Activated CD4-positive, alpha-beta T cell treated with anti-CD3 and anti-CD28 coated beads, Interleukin-2, amount 50 U/mL, for 48 hours (primary cell): ENCODE measurements around the gene ZBTB7C.

Experiments
- DNase-seq, 2 experiments: peaks; one replicate each; pipeline ENCODE4 v3.0.0-alpha.2; 2020

Gene ZBTB7C

GRCh38 chr18:48045744-48046143, 363.4 kb downstream of the ZBTB7C start:
- DNase-seq, result no peak

DNA sequence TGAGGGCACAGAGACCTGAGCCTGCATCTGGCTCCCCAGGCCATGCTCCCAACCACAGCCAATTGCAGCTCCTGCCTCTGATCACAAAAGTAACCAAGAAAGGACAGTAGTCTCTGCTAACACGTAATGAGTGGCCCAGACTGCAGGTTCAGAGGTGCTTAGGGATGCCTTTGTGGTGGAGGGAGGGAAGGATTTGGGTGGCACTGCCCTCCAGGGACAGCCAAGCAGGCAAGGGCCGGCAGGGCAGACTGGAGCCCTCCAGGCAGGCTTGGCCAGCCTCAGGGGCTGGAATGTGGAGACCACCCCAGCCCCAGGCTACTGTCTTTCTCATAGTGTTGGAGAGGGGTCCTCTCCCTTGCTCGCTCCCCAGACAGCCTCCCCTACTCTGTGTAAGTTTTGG, 364.2 kb downstream of the ZBTB7C start:
- no peak for DNase-seq

DNA sequence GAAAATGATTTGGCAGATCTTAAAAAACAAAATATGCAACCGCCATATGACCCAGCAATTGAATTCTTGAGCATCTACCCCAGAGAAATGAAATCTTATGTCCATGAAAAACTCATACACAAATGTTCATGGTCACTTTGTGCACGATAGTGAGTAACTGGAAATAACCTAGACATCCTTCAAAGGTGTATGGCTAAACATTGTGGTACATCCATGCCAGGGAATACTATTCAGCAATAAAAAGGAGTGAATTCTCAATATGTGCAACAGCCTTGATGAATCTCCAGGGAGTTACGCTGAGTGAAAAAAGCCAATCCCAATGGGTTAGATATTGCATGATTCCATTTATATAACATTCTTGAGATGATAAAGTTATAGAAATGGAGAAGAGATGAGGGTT, 366.0 kb downstream of the ZBTB7C start:
- DNase-seq, result no peak

DNA sequence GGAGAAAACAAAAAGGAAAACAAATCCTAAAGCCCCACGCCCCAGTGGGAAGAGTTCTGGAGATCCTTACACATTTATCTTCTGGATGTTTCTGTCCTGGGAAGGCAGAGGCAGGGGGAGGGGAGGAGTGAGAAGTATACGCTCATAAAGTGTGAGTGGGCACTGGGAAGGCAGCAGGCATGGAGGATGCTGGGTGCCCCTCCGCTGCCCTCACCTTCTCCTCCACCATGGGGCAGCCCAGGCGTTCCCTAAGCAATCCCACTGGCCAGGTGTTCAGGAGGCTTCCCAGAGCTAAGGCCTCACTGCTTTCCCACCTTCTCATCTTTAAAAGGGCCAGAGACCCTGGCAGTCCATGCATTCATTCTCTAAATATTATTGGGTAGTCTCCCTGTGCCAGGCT, 366.8 kb downstream of the ZBTB7C start:
- no peak for DNase-seq

GRCh38 chr18:48040457-48041110, 368.6 kb downstream of the ZBTB7C start:
- no peak for DNase-seq

GRCh38 chr18:48039769-48040215, 369.4 kb downstream of the ZBTB7C start:
- DNase-seq, result no peak

DNA sequence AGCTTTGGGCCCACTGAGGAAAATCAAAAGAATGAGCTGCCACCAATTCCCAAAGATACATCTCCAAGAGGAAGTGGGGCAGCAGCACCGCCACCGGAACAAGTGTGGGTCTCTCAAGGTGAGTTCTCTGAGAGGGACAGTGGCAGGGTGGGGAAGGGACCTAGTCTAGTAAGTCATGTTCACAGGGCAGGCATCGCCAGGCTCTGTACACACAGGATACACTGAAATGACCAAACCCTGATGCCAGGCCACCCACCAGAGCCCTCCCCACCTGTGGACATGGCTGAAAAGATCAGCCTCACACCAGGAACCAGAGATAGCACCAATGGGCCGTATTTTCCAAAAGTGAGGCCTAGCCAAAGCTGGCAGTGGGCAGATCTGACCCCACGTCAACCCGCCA, 370.5 kb downstream of the ZBTB7C start:
- no peak for DNase-seq

- DNase-seq, result no peak
Observed at GRCh38 chr18:48037481-48038271, 371.5 kb downstream of the ZBTB7C start.

DNA sequence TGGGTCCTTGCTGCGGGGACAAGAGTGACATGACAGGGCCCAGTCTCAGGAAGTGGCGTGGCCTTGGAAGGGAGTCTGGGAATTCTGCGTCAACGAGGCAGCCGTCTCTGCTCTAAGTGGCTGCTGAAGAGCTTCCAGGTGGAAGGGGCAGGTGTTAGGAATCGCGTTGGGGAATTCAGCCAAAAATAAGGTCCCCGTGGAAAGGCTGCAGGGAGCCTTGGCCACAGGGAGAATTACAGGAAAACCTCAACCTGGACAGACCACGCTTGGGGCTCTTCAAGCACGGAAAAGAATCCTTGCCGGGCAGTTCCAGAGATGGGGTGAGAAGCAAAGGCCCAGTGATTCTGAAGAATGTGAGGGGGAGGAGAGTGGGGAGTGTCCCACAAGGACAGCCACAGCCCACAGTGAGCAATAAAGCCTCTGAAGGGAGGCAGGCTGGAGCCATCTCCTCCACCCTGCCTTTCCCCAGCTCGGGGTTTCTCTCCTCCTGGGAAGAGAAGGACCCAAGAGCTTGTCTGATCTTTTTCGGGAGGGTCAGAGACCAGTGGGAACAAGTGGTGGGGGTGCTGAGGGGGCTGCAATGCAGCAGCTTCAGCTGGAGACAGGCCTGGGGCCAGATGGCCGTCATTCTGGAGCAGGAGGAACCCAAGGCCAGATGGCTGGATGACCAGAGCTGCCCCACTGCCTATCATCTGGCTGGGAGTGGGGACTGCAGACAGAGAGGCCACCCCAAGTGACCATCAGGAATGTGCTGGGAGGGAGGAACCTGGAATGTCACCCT, 372.4 kb downstream of the ZBTB7C start:
- no peak for DNase-seq

GRCh38 chr18:48036226-48036625, 373.0 kb downstream of the ZBTB7C start:
- no peak for DNase-seq

DNA sequence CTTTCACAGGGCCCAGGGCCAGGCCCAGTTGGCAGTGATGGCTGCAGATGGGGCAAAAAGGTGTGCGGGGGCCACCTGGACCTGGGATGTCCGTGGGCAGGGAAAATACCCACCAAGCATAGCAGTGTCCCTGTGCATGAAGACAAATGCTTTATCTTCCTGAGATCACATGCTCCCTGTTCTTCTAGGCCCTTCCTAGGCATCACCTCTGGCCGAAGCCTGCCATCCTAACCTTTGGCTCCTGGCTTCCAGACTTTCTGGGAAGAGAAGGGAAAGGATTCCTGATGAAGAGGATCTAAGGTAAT, 373.7 kb downstream of the ZBTB7C start:
- DNase-seq, result no peak

DNA sequence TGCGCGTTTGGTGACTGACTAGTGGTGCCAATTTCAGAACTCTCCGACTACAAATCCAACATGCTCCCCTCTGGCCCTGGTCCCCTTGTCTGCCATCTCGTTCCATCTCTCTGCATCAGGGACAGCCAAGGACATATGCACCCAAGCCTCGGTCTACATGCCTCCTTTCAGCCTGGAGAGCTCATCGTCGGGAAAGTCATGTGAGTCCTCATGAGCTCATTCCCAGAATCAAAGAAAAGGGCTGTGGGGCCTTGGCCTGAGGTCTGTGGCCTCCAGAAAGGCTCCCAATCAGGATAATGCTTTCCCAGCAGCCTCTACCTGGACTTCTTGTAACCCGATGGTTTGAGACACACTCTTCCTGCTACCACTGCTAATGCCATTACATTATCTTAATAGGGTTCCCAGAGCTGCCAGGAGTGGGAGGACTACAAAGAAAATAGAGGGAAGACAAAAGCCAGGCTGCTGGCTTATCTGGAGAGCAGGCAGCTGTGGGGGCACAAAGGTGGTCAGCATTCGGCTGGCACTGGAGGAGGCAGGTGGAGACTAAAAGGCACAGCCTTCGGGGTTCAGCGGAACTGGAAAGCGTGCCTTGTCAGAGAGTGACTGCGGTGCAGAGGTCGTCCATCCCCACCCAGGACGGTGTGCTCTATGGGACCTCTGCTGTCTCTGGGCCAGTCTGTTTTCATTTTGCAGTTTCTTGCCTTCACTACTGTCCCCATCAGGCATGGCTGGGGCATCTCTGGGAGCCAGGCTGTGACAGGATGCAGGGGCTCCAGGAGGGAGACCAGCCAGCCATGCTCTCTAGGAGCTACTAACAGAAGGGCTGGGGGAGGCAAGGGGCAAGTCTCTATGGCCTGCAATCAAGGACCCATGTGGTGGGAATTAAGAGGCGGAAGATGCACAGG, 374.3 kb downstream of the ZBTB7C start:
- DNase-seq, result no peak

- DNase-seq, result no peak
Observed at GRCh38 chr18:48033790-48034650, 375.2 kb downstream of the ZBTB7C start.

GRCh38 chr18:48032876-48033789, 376.1 kb downstream of the ZBTB7C start:
- DNase-seq, result no peak

DNA sequence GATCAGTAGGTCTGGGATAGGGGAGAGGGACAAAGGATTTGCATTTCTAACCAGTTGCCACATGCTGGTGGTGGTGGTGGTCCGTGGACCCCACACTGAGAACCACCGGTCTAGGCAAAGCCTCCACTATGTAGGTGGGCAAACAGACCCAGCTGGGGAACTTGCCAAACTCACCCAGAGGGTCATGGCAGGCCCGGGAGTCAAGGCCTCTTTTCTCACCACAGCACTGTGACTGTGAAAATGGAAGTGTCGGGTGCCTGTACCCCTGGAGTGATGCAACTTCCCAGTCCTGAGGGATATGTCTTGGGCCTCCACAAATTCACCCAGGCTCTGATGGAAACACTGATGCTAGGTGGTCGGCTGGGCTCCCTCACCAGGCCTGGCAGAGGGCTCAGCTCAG, 377.5 kb downstream of the ZBTB7C start:
- DNase-seq, result no peak

- peak; percentile 6 to 34 for DNase-seq
Observed at GRCh38 chr18:48030616-48031480, 378.3 kb downstream of the ZBTB7C start.

GRCh38 chr18:48029296-48029986, 379.7 kb downstream of the ZBTB7C start:
- DNase-seq, result no peak

DNA sequence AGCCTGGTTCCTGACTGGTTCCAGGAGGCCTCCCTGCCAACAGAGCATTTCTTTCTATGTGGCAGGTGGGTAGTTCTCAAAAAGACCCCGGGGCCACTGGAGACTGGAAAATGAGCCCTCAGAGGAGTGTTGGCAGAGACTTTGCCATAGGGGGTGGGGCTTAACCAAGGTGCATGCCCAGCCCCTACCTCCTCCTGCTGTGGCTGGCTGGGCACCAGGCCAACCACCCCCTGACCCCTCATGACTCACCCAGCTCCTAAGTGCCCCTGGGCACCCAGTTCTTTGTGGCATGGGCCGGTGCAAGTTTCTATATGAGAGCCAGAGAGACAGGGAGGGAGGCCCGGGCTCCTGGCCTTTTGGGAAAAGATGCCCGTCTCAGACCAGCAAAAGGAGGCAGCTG, 380.5 kb downstream of the ZBTB7C start:
- DNase-seq, result no peak

GRCh38 chr18:48028081-48028480, 381.1 kb downstream of the ZBTB7C start:
- no peak for DNase-seq
